Suprapubic skin (tissue), 4 donors: Measurements from ENCODE around the gene TREML4. TPM values are rescaled to one million over a fixed set of nuclear protein-coding genes. Genes with fewer than 3 reads are reported as not detected.

Source experiments
- DNase-seq, 2 donors: peaks; one replicate each; pipeline ENCODE4 v3.0.0-alpha.2; 2019; ENCODE audit warnings: low spot score in 2 of 2
- H3K27ac ChIP-seq: fragments of 200-600 bp; sonication (generic); one replicate; pipeline ENCODE4 v1.5.1; 2019
- H3K27me3 ChIP-seq: fragments of 200-600 bp; sonication (generic); one replicate; pipeline ENCODE4 v1.5.1; 2019
- H3K36me3 ChIP-seq: fragments of 200-600 bp; sonication (generic); one replicate; pipeline ENCODE4 v1.5.1; 2019
- H3K4me1 ChIP-seq: fragments of 200-600 bp; sonication (generic); one replicate; pipeline ENCODE4 v1.5.1; 2019
- H3K4me3 ChIP-seq: fragments of 200-600 bp; sonication (generic); one replicate; pipeline ENCODE4 v1.5.1; 2019; ENCODE audit warnings: mild to moderate bottlenecking
- H3K9me3 ChIP-seq: fragments of 200-600 bp; sonication (generic); one replicate; pipeline ENCODE4 v1.5.1; 2019
- CTCF ChIP-seq, 2 donors: fragments of 200-600 bp in 1 of 2; fragments of 450-650 bp in 1 of 2; sonication (generic) in 1 of 2; IDR thresholded peaks; one replicate each; pipeline ENCODE4 v1.5.1; 2016 to 2019; ENCODE audit warnings: antibody characterized with exemption in 2 of 2, mild to moderate bottlenecking in 1 of 2, moderate library complexity in 1 of 2
- EP300 ChIP-seq: sonication (generic); formaldehyde crosslinking; IDR thresholded peaks from one replicate; pipeline ENCODE4 v1.6.1; 2017; ENCODE audit warnings: antibody characterized with exemption
- POLR2A ChIP-seq, 2 donors: fragments of 450-650 bp; IDR thresholded peaks; one replicate each; pipeline ENCODE4 v1.6.1; 2017; ENCODE audit warnings: antibody characterized with exemption in 2 of 2, mild to moderate bottlenecking in 2 of 2, moderate library complexity in 2 of 2
- POLR2AphosphoS5 ChIP-seq, 3 donors: sonication (generic); formaldehyde crosslinking; IDR thresholded peaks; one replicate each; pipeline ENCODE4 v1.6.1; 2017; ENCODE audit warnings: antibody characterized with exemption in 3 of 3
- WGBS: methylation state at CpG from one replicate; pipeline ENCODE4 v1.1.5; 2018; 5-methylcytosine and 5-hydroxymethylcytosine counted together
- total RNA-seq, 4 donors: library from RNA; depleted of rRNA; stranded (reverse); fragments of >200 nt; gene quantifications; one replicate each; pipeline ENCODE4 v1.1.0, GENCODE V29; 2016

TREML4 gene
- total RNA-seq, 4 donors from 2014 or later, result not detected

GRCh38 chr6:41229721-41230120 is 1.6 kb downstream of the TREML4 start:
- no peak overlapping the region for H3K4me3 ChIP-seq
- H3K9me3 ChIP-seq, result no peaks in the 10 kb centered on the region
- no peaks in the 10 kb centered on the region for H3K36me3 ChIP-seq
- TF ChIP-seq POLR2AphosphoS5 (IDR thresholded peaks at IDR 0.05), result no peak
- no peak for TF ChIP-seq EP300
- TF ChIP-seq CTCF (IDR thresholded peaks at IDR 0.05), result no peak
- no peak for TF ChIP-seq POLR2A (IDR thresholded peaks at IDR 0.05)
- H3K4me1 ChIP-seq, result no peaks in the 10 kb centered on the region
- no peak for DNase-seq
- no peak overlapping the region for H3K27ac ChIP-seq
- WGBS, result 83% methylated on average over 3 of the region's 4 CpGs
- H3K27me3 ChIP-seq, result peaks cover 30% of the 10 kb centered on the region

DNA sequence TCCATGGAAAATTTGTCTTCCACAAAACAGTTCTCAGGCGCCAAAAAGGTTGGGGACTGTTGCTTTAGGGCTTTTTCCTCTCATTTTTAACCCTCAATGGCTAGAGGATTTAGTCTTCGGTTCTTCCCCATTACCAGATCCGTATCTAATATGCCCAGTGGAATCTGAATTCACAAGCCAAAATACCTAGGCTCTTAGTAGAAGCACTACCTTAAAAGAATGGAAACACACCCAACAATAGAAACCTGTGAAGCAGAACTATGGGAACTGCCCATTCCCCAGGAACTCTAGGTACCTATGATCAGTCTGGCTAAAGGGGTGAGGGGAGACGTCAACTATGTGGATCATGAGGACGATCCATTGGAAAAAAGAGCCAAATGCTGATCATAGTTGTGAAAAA is 3.1 kb downstream of the TREML4 start:
- 62% methylated on average over 5 of the region's 5 CpGs for WGBS
- Histone ChIP-seq H3K27me3 (peaks cover 28% of the 10 kb centered on the region), H3K27ac (no peak overlapping the region), H3K9me3 (no peaks in the 10 kb centered on the region), H3K4me3 (no peak overlapping the region), H3K4me1 (no peaks in the 10 kb centered on the region), H3K36me3 (no peaks in the 10 kb centered on the region)
- TF ChIP-seq POLR2A (IDR thresholded peaks at IDR 0.05), result no peak
- no peak for TF ChIP-seq EP300
- TF ChIP-seq POLR2AphosphoS5 (IDR thresholded peaks at IDR 0.05), result no peak
- no peak for TF ChIP-seq CTCF (IDR thresholded peaks at IDR 0.05)
- DNase-seq, result no peak

- peaks cover 32% of the 10 kb centered on the region for H3K27me3 ChIP-seq
- no peak overlapping the region for H3K4me3 ChIP-seq
- TF ChIP-seq CTCF (IDR thresholded peaks at IDR 0.05), result no peak
- no peak for TF ChIP-seq EP300
- no peak for TF ChIP-seq POLR2A (IDR thresholded peaks at IDR 0.05)
- TF ChIP-seq POLR2AphosphoS5 (IDR thresholded peaks at IDR 0.05), result no peak
- WGBS, result 84% methylated on average over 6 of the region's 6 CpGs
- H3K4me1 ChIP-seq, result no peaks in the 10 kb centered on the region
- DNase-seq, result no peak
- H3K36me3 ChIP-seq, result no peaks in the 10 kb centered on the region
- no peaks in the 10 kb centered on the region for H3K9me3 ChIP-seq
- no peak overlapping the region for H3K27ac ChIP-seq
Measured at GRCh38 chr6:41232667-41233066, 4.5 kb downstream of the TREML4 start.

- DNase-seq, result no peak
- WGBS, result 89% methylated on average over 4 of the region's 4 CpGs
- TF ChIP-seq CTCF (IDR thresholded peaks at IDR 0.05) (no peak), POLR2A (IDR thresholded peaks at IDR 0.05) (no peak), POLR2AphosphoS5 (IDR thresholded peaks at IDR 0.05) (no peak), EP300 (no peak)
Measured at GRCh38 chr6:41236276-41236675, 8.1 kb downstream of the TREML4 start.

DNA sequence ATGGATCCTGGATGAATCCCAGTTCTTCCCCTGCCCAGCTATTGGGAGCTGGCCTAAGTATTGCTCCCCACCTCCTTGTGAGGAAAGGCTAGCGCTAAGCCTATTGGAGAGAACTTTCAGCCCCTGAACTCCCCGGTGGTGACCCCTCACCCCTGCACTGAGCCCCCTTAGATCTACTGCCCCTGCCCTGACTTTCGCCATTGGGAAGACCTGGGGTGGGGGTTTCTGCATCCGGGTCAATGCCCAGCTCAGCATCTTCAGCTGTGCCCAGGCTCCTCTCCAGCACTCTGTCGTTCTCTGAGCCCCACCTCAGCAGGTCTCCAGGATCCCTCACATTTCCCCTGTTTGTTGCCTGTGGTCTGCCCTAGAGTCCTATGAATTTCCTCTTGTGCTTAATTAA is 9.0 kb downstream of the TREML4 start:
- Histone ChIP-seq H3K4me1 (no peaks in the 10 kb centered on the region), H3K27ac (no peak overlapping the region), H3K4me3 (no peak overlapping the region), H3K27me3 (peaks cover 54% of the 10 kb centered on the region), H3K9me3 (no peaks in the 10 kb centered on the region), H3K36me3 (no peaks in the 10 kb centered on the region)
- no peak for TF ChIP-seq POLR2A (IDR thresholded peaks at IDR 0.05)
- TF ChIP-seq POLR2AphosphoS5 (IDR thresholded peaks at IDR 0.05), result no peak
- TF ChIP-seq CTCF (IDR thresholded peaks at IDR 0.05), result no peak
- TF ChIP-seq EP300, result no peak
- 63% methylated on average over 5 of the region's 5 CpGs for WGBS
- no peak for DNase-seq

More at GRCh38 chr6:41236276-41236675, 8.1 kb downstream of the TREML4 start:
- H3K9me3 ChIP-seq, result no peaks in the 10 kb centered on the region
- H3K27me3 ChIP-seq, result peaks cover 48% of the 10 kb centered on the region
- no peak overlapping the region for H3K27ac ChIP-seq
- no peaks in the 10 kb centered on the region for H3K4me1 ChIP-seq
- H3K36me3 ChIP-seq, result no peaks in the 10 kb centered on the region
- H3K4me3 ChIP-seq, result no peak overlapping the region
